ENCODE data around the gene GPX3.

The GPX3 gene

DNA sequence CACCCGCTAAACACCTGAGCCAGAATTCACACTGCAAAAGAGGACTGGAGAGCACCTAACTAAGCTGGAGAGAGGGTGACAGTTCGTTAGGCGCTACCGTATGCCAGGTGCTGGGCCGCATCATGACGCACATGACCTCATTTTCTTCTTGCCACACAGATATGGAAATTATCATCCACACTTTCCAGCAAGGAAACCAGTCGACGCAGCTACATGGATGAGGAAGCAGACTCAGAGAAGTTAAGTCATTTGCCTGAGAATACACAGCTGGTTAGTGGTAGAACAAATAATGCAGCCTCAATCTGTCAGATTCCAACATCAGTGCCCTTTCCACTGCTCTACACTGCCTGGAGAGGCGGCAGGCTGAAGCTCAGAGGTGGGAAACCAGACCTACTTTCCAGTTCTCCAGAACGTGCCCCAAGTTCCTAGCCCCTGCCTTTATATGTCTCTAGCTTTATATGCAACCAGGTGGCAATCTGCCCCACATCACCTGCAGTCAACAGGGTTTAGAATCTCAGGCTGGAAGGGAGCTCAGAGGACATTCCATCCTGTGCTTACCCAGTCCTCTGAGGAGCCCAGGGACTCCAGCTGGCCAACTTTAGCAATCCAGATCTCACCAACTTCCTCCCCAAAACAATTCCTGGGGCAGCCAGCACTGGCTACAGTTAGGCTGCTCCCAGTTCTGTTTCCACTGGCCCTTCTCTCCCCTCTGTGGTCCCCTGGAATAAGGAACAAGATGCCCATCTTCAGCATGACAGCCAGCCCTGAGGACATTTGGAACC is 51.6 kb downstream of the GPX3 start:
- Histone ChIP-seq H3K4me2 (ENCODE audit: insufficient read depth, low read length, poor library complexity, severe bottlenecking) (no peak overlapping the region), H2AK5ac (ENCODE audit: low read depth, low read length) (no peak overlapping the region), H2BK12ac (ENCODE audit: low read length) (no peak overlapping the region), H3K27me3 (ENCODE audit: control insufficient read depth in 3 of 3, insufficient read depth in 3 of 3, low read depth in 1 of 3, low read length in 3 of 3) (no peaks in the 10 kb centered on the region), H2AFZ (ENCODE audit: low read length) (no peak overlapping the region), H3K27ac (replicated peaks; ENCODE audit: low read length) (no peak overlapping the region), H3K79me1 (ENCODE audit: low read depth, low read length) (peaks cover 4% of the 10 kb centered on the region), H3K9me3 (replicated peaks in 1 of 2; ENCODE audit: control insufficient read depth in 2 of 2, insufficient read depth in 1 of 2, low read depth in 1 of 2, low read length in 2 of 2) (no peaks in the 10 kb centered on the region), H3K14ac (ENCODE audit: low read length) (no peak overlapping the region), H3K9ac (ENCODE audit: low read depth, low read length, poor library complexity) (no peak overlapping the region), H4K8ac (ENCODE audit: low read depth, low read length) (no peak overlapping the region), H3K4ac (ENCODE audit: low read length) (no peak overlapping the region), H3K23ac (ENCODE audit: low read depth, low read length, poor library complexity) (no peak overlapping the region), H3K36me3 (replicated peaks in 1 of 2; ENCODE audit: control insufficient read depth in 2 of 2, insufficient read depth in 2 of 2, low read length in 2 of 2) (no peaks in the 10 kb centered on the region), H4K91ac (ENCODE audit: low read depth, low read length, poor library complexity) (no peak overlapping the region), H2BK120ac (ENCODE audit: low read depth, low read length) (no peak overlapping the region), H3K18ac (ENCODE audit: low read length) (no peak overlapping the region), H2BK15ac (ENCODE audit: low read length) (no peak overlapping the region), H3K4me3 (ENCODE audit: low read length in 2 of 2) (peak overlapping the region in 1 of 2 donors; percentile 36), H3K4me1 (ENCODE audit: control insufficient read depth in 2 of 2, insufficient read depth in 1 of 2, low read depth in 1 of 2, low read length in 2 of 2) (no peaks in the 10 kb centered on the region), H2BK5ac (ENCODE audit: low read length) (no peak overlapping the region)
- no peak for DNase-seq (ENCODE audit: low spot score)
- no CpG with 5 or more reads among the region's 10 CpGs for WGBS, 2 donors (ENCODE audit: extremely low coverage in 2 of 2, insufficient read length in 2 of 2, insufficient replicate concordance in 1 of 2)

DNA sequence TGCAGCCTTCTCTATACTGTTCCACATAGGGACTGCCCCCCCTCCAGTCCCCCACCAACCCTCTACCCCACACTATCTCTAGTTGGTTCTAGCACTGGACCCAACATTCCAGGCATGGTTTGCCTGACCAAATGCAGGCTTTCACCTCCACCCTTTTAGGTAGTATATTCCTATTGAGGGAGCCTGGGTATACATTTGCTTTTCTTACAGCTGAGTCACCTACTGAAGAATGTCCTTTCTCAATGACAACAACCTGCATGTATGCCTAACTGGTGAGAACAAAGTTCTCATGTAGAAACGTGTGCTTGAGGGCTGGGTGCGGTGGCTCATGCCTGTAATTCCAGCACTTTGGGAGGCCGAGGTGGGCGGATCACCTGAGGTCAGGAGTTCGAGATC is 52.2 kb downstream of the GPX3 start:
- no peak overlapping the region for H3K27ac ChIP-seq (replicated peaks; ENCODE audit: low read length)
- no peak overlapping the region for H2AK5ac ChIP-seq (ENCODE audit: low read depth, low read length)
- H2BK15ac ChIP-seq (ENCODE audit: low read length) = no peak overlapping the region
- no peaks in the 10 kb centered on the region for H3K9me3 ChIP-seq (replicated peaks in 1 of 2; ENCODE audit: control insufficient read depth in 2 of 2, insufficient read depth in 1 of 2, low read depth in 1 of 2, low read length in 2 of 2)
- H3K4me3 ChIP-seq (ENCODE audit: low read length in 2 of 2) = no peak overlapping the region
- no peak overlapping the region for H3K14ac ChIP-seq (ENCODE audit: low read length)
- H3K18ac ChIP-seq (ENCODE audit: low read length) = no peak overlapping the region
- H3K27me3 ChIP-seq (ENCODE audit: control insufficient read depth in 3 of 3, insufficient read depth in 3 of 3, low read depth in 1 of 3, low read length in 3 of 3) = no peaks in the 10 kb centered on the region
- H3K4me2 ChIP-seq (ENCODE audit: insufficient read depth, low read length, poor library complexity, severe bottlenecking) = no peak overlapping the region
- no peak overlapping the region for H4K91ac ChIP-seq (ENCODE audit: low read depth, low read length, poor library complexity)
- H4K8ac ChIP-seq (ENCODE audit: low read depth, low read length) = no peak overlapping the region
- H3K36me3 ChIP-seq (replicated peaks in 1 of 2; ENCODE audit: control insufficient read depth in 2 of 2, insufficient read depth in 2 of 2, low read length in 2 of 2) = no peaks in the 10 kb centered on the region
- no CpG with 5 or more reads among the region's 5 CpGs for WGBS, 2 donors (ENCODE audit: extremely low coverage in 2 of 2, insufficient read length in 2 of 2, insufficient replicate concordance in 1 of 2)
- H3K4ac ChIP-seq (ENCODE audit: low read length) = no peak overlapping the region
- no peak overlapping the region for H2BK12ac ChIP-seq (ENCODE audit: low read length)
- no peak overlapping the region for H3K9ac ChIP-seq (ENCODE audit: low read depth, low read length, poor library complexity)
- no peak overlapping the region for H3K23ac ChIP-seq (ENCODE audit: low read depth, low read length, poor library complexity)
- H3K79me1 ChIP-seq (ENCODE audit: low read depth, low read length) = peaks cover 4% of the 10 kb centered on the region
- no peak for DNase-seq (ENCODE audit: low spot score)
- no peak overlapping the region for H2AFZ ChIP-seq (ENCODE audit: low read length)
- no peak overlapping the region for H2BK5ac ChIP-seq (ENCODE audit: low read length)
- H2BK120ac ChIP-seq (ENCODE audit: low read depth, low read length) = no peak overlapping the region
- no peaks in the 10 kb centered on the region for H3K4me1 ChIP-seq (ENCODE audit: control insufficient read depth in 2 of 2, insufficient read depth in 1 of 2, low read depth in 1 of 2, low read length in 2 of 2)

DNA sequence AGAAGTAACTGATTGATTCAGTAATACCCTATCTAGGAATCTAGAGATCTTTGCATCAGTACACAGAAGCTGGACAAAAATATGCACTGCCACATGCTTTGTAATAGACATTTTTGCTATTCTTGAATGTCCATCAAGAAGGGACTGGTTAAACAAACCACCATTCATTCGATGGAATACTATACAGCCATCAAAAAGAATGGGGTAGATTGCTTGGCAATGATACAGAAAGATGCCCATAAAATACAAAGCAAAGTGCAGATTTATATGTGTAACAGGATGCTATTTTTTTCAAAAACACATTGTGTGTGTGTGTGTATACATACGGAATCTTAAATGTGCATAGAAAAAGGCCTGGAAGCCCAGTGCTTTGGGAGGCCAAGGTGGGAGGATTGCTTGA is 52.9 kb downstream of the GPX3 start:
- H2BK12ac ChIP-seq (ENCODE audit: low read length) = no peak overlapping the region
- no peak overlapping the region for H4K91ac ChIP-seq (ENCODE audit: low read depth, low read length, poor library complexity)
- peaks cover 4% of the 10 kb centered on the region for H3K79me1 ChIP-seq (ENCODE audit: low read depth, low read length)
- H3K27me3 ChIP-seq (ENCODE audit: control insufficient read depth in 3 of 3, insufficient read depth in 3 of 3, low read depth in 1 of 3, low read length in 3 of 3) = no peaks in the 10 kb centered on the region
- WGBS, 2 donors (ENCODE audit: extremely low coverage in 2 of 2, insufficient read length in 2 of 2, insufficient replicate concordance in 1 of 2) = no CpG with 5 or more reads among the region's 2 CpGs
- H3K14ac ChIP-seq (ENCODE audit: low read length) = no peak overlapping the region
- no peak overlapping the region for H3K4me3 ChIP-seq (ENCODE audit: low read length in 2 of 2)
- H2BK120ac ChIP-seq (ENCODE audit: low read depth, low read length) = no peak overlapping the region
- H3K23ac ChIP-seq (ENCODE audit: low read depth, low read length, poor library complexity) = no peak overlapping the region
- no peak overlapping the region for H2AFZ ChIP-seq (ENCODE audit: low read length)
- H3K27ac ChIP-seq (replicated peaks; ENCODE audit: low read length) = no peak overlapping the region
- H2BK5ac ChIP-seq (ENCODE audit: low read length) = no peak overlapping the region
- H2AK5ac ChIP-seq (ENCODE audit: low read depth, low read length) = no peak overlapping the region
- H3K9ac ChIP-seq (ENCODE audit: low read depth, low read length, poor library complexity) = no peak overlapping the region
- no peak overlapping the region for H4K8ac ChIP-seq (ENCODE audit: low read depth, low read length)
- no peak for DNase-seq (ENCODE audit: low spot score)
- no peaks in the 10 kb centered on the region for H3K9me3 ChIP-seq (replicated peaks in 1 of 2; ENCODE audit: control insufficient read depth in 2 of 2, insufficient read depth in 1 of 2, low read depth in 1 of 2, low read length in 2 of 2)
- H3K4me2 ChIP-seq (ENCODE audit: insufficient read depth, low read length, poor library complexity, severe bottlenecking) = no peak overlapping the region
- no peak overlapping the region for H3K18ac ChIP-seq (ENCODE audit: low read length)
- H2BK15ac ChIP-seq (ENCODE audit: low read length) = no peak overlapping the region
- no peak overlapping the region for H3K4ac ChIP-seq (ENCODE audit: low read length)
- H3K4me1 ChIP-seq (ENCODE audit: control insufficient read depth in 2 of 2, insufficient read depth in 1 of 2, low read depth in 1 of 2, low read length in 2 of 2) = no peaks in the 10 kb centered on the region
- H3K36me3 ChIP-seq (replicated peaks in 1 of 2; ENCODE audit: control insufficient read depth in 2 of 2, insufficient read depth in 2 of 2, low read length in 2 of 2) = no peaks in the 10 kb centered on the region

DNA sequence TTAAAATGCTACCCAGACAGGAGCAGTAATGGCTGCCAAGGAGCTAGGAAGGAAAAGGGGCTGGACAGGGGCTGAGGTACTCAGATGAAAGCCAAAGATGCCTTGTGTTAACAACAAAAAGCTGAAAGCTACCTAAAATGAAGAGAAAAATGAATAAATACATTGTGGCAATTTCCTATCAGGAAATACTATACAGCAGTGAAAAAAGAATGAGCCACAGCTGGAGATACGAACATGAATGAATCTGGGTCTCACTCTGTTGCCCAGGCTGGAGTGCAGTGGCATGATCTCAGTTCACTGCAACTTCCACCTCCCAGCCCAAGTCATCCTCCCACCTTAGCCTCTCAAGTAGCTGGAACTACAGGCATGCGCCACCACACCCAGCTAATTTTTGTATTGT is 54.2 kb downstream of the GPX3 start:
- no peaks in the 10 kb centered on the region for H3K9me3 ChIP-seq (replicated peaks in 1 of 2; ENCODE audit: control insufficient read depth in 2 of 2, insufficient read depth in 1 of 2, low read depth in 1 of 2, low read length in 2 of 2)

More for the DNA sequence above, 54.2 kb downstream of the GPX3 start:
- H3K27me3 ChIP-seq (ENCODE audit: control insufficient read depth in 3 of 3, insufficient read depth in 3 of 3, low read depth in 1 of 3, low read length in 3 of 3) = no peaks in the 10 kb centered on the region
- peaks cover 2 to 3% of the 10 kb centered on the region in 2 donors for H3K36me3 ChIP-seq (replicated peaks in 1 of 2; ENCODE audit: control insufficient read depth in 2 of 2, insufficient read depth in 2 of 2, low read length in 2 of 2)
- no peak for DNase-seq (ENCODE audit: low spot score)
- WGBS, 2 donors (ENCODE audit: extremely low coverage in 2 of 2, insufficient read length in 2 of 2, insufficient replicate concordance in 1 of 2) = no CpG with 5 or more reads among the region's 2 CpGs
- peaks cover 4% of the 10 kb centered on the region for H3K79me1 ChIP-seq (ENCODE audit: low read depth, low read length)
- no peak overlapping the region for H3K27ac ChIP-seq (replicated peaks; ENCODE audit: low read length)
- H3K9ac ChIP-seq (ENCODE audit: low read depth, low read length, poor library complexity) = no peak overlapping the region
- no peak overlapping the region for H3K4ac ChIP-seq (ENCODE audit: low read length)
- H2AK5ac ChIP-seq (ENCODE audit: low read depth, low read length) = no peak overlapping the region
- no peak overlapping the region for H4K91ac ChIP-seq (ENCODE audit: low read depth, low read length, poor library complexity)
- H3K4me1 ChIP-seq (ENCODE audit: control insufficient read depth in 2 of 2, insufficient read depth in 1 of 2, low read depth in 1 of 2, low read length in 2 of 2) = no peaks in the 10 kb centered on the region
- no peak overlapping the region for H3K4me2 ChIP-seq (ENCODE audit: insufficient read depth, low read length, poor library complexity, severe bottlenecking)
- H3K23ac ChIP-seq (ENCODE audit: low read depth, low read length, poor library complexity) = no peak overlapping the region
- H2BK15ac ChIP-seq (ENCODE audit: low read length) = no peak overlapping the region
- H4K8ac ChIP-seq (ENCODE audit: low read depth, low read length) = no peak overlapping the region
- H3K14ac ChIP-seq (ENCODE audit: low read length) = no peak overlapping the region
- H3K4me3 ChIP-seq (ENCODE audit: low read length in 2 of 2) = no peak overlapping the region
- H3K18ac ChIP-seq (ENCODE audit: low read length) = no peak overlapping the region
- H2BK5ac ChIP-seq (ENCODE audit: low read length) = no peak overlapping the region
- H2BK120ac ChIP-seq (ENCODE audit: low read depth, low read length) = no peak overlapping the region
- H2AFZ ChIP-seq (ENCODE audit: low read length) = no peak overlapping the region
- no peak overlapping the region for H2BK12ac ChIP-seq (ENCODE audit: low read length)
